ENCODE data around the gene LILRB5.
"Not testable (repeated sequence)": the region's sequence is repeated elsewhere in the genome, so short reads cannot be mapped to it uniquely, and the experiment has no call there.

Gene LILRB5

DNA sequence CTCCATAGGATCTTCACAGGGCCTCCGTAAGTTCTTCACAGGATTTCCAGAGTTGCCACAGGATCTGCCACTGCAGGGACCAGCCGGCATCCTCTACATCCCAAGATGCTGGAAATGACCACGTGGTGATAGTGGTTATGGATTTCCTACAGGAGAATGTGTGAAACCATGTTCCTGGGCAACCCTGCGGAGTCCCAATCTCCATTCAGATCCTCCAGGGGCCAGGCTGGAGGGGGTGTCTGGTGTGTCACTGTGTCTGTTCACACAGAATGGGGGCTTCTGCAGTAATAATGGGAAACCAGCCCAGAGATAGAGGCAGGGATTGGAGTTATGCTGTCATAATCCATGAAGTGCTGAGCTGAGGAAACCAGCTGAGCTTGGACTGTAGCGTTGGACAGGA, 23.1 kb downstream of the LILRB5 start:
- no peak for DNase-seq
- no peaks in the 10 kb centered on the region for H3K4me1 ChIP-seq
- intact Hi-C loops (cut with DNase I; ENCODE audit: low total_unique reads), result loop anchor here (5.0 kb wide), 1 partner anchor 67 kb away; no protein-coding TSS in a partner anchor

DNA sequence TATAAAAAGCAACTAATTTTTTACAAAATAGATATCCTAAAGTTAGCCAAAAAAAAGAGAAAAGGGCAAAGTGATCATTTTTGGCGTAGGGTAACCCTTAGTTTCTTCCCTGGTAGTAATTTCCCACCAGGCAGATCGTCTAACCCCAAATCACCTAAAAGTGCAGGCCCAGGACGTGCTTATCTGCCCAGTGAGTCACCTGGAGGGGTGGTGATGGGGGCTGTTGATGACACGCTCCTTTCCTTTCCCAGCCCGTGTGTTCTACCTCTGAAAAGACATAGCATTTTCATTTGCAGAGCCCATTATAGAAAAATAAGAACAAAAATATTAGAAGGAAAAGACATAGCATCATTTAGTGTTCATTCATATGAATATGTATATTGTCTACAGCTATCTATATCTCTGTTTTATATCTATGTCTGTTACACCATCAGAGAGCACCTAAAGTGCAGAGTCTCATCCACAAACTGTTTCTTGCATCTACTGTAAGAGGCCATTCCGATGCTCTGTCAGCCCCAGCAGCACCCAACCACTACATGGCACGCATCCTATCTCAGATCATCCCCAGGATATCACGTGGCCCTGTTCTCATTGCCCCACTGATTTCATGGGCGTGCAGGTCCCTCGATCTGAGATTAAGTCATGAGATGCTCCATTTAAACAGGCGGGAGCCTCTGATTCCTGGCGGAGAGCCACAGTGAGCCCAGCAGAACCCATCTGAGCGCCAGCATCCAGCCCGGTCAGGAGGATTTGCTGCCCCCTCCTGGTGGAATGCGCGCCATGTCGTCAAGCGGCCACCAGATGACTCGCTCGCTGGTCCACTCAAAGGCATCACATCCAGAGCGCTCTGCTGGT, 25.8 kb downstream of the LILRB5 start:
- peak; percentile 80 to 84 for TF ChIP-seq CTCF (IDR thresholded peaks at IDR 0.05)
- Histone ChIP-seq H3K4me1 (no peaks in the 10 kb centered on the region), H3K4me3 (no peak overlapping the region), H3K27ac (no peak overlapping the region), H3K36me3 (no peaks in the 10 kb centered on the region), H3K27me3 (peaks cover 0 to 22% of the 10 kb centered on the region in 2 donors), H3K9me3 (no peaks in the 10 kb centered on the region)
- peak; percentile 78 to 86 for DNase-seq
- intact Hi-C loops (cut with DNase I; ENCODE audit: low total_unique reads), result loop anchor here (5.0 kb wide), 1 partner anchor 64 kb away; no protein-coding TSS in a partner anchor

More for the DNA sequence above, 23.1 kb downstream of the LILRB5 start:
- Histone ChIP-seq H3K9me3 (no peaks in the 10 kb centered on the region), H3K4me3 (no peak overlapping the region), H3K36me3 (no peaks in the 10 kb centered on the region), H3K27ac (no peak overlapping the region), H3K27me3 (peaks cover 0 to 22% of the 10 kb centered on the region in 2 donors)
- no peak for TF ChIP-seq CTCF (IDR thresholded peaks at IDR 0.05)

DNA sequence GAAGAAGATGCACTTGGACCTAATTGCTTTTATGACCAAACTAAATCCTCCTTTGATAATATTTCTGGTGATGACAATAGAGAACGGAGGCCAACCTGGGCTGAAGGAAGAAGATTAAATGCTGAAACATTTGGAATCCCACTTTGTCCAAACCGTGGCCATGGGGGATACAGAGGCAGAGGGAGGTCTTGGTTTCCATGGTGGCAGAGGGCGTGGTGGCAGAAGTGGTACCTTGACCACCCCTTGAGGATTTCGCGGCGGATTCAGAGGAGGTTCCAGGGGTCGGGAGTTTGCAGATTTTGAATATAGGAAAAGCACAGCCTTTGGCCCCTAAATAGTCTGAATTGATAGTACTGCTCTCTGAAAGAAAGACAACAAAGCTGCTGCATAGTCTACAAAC, 27.0 kb downstream of the LILRB5 start:
- Histone ChIP-seq H3K4me3 (no peak overlapping the region), H3K9me3 (no peaks in the 10 kb centered on the region), H3K27me3 (peaks cover 0 to 22% of the 10 kb centered on the region in 2 donors), H3K27ac (no peak overlapping the region), H3K4me1 (no peaks in the 10 kb centered on the region), H3K36me3 (no peaks in the 10 kb centered on the region)
- TF ChIP-seq CTCF (IDR thresholded peaks at IDR 0.05), result no peak
- intact Hi-C loops (cut with DNase I; ENCODE audit: low total_unique reads), result loop anchor here (5.0 kb wide), 1 partner anchor 63 kb away; no protein-coding TSS in a partner anchor
- no peak for DNase-seq

DNA sequence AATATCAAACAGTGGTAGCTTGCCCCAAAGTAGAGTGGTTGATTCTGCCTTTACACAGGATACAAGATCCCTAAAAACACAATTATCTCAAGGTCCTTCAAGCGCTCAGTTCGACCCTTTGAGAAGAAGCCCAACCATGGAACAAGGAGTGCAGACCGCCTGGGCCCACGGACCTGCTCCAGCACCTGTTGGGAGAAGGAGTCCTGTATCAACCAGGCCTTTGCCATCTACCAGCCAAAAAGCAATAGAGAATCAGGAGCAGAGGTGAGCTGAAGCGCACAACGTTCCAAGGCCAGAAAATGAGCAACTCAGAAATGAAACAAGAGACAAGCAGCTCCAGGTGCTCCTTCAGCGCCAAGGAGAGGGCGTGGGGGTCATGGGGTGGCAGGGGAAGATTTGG, 27.9 kb downstream of the LILRB5 start:
- intact Hi-C loops (cut with DNase I; ENCODE audit: low total_unique reads), result no loop called here
- H3K4me1 ChIP-seq, result no peaks in the 10 kb centered on the region
- H3K27me3 ChIP-seq, result peaks cover 0 to 18% of the 10 kb centered on the region in 2 donors
- DNase-seq, result no peak
- no peak overlapping the region for H3K27ac ChIP-seq
- H3K4me3 ChIP-seq, result no peak overlapping the region
- no peaks in the 10 kb centered on the region for H3K36me3 ChIP-seq
- TF ChIP-seq CTCF (IDR thresholded peaks at IDR 0.05), result no peak
- no peaks in the 10 kb centered on the region for H3K9me3 ChIP-seq

DNA sequence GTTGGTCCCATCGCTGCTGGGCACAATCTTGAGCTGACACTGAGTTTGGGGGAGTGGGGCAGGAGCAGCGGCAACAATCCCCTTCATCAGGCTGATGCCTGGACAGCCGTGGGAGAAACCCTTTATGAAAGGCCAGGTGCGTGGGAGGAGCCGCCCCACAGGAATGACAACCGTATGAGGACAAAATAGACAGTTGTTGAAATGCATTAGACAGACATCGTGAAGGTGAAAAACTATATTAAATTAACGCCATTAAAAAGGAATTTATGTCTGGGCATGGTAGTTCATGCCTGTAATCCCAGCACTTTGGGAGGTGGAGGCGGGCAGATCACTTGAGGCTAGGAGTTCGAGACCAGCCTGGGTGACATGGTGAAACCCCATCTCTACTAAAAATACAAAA, 32.5 kb downstream of the LILRB5 start:
- H3K4me1 ChIP-seq; intact Hi-C loops (cut with DNase I; ENCODE audit: low total_unique reads); DNase-seq; H3K9me3 ChIP-seq; H3K27ac ChIP-seq; H3K36me3 ChIP-seq; H3K4me3 ChIP-seq: not testable (repeated sequence)
- peaks cover 0 to 28% of the 10 kb centered on the region in 2 donors for H3K27me3 ChIP-seq

DNA sequence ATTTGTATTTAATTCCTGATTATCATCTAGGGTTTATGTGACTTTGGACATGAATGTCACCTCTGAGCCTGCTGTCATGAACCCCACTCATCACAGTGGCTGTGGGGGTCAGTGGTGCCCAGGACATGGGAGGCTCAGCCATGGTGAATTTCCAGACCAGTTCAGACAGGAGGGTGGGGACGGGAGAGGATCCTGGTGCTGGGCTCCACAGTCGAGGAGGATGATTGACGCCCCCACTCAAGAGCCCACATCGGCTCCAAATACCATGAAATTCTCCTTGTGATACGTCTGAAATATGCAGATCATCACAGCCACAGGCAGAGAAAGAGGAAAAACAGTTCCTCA, 33.2 kb downstream of the LILRB5 start:
- peaks cover 0 to 34% of the 10 kb centered on the region in 2 donors for H3K27me3 ChIP-seq
- H3K4me3 ChIP-seq; H3K9me3 ChIP-seq; intact Hi-C loops (cut with DNase I; ENCODE audit: low total_unique reads); DNase-seq; H3K27ac ChIP-seq; H3K4me1 ChIP-seq; H3K36me3 ChIP-seq: not testable (repeated sequence)

GRCh38 chr19:54223277-54223936, 33.7 kb downstream of the LILRB5 start:
- H3K4me1 ChIP-seq; DNase-seq; intact Hi-C loops (cut with DNase I; ENCODE audit: low total_unique reads); H3K9me3 ChIP-seq; H3K4me3 ChIP-seq; H3K27ac ChIP-seq; H3K36me3 ChIP-seq: not testable (repeated sequence)
- H3K27me3 ChIP-seq, result peaks cover 0 to 34% of the 10 kb centered on the region in 2 donors

- peaks cover 0 to 11% (median 0%) of the 10 kb centered on the region in 3 donors for H3K36me3 ChIP-seq
- H3K4me1 ChIP-seq; H3K27ac ChIP-seq; intact Hi-C loops (cut with DNase I; ENCODE audit: low total_unique reads); DNase-seq; H3K9me3 ChIP-seq: not testable (repeated sequence)
- peak within 1 kb of the TSS; percentile 4 to 10 for H3K4me3 ChIP-seq
- H3K27me3 ChIP-seq, result peaks cover 0 to 34% of the 10 kb centered on the region in 2 donors
Observed at GRCh38 chr19:54222474-54223276, 34.4 kb downstream of the LILRB5 start, which contains the start of gene LILRB3. Gene LILRB3, minus strand, starts transcription at chr19:54223007. Its CDS starts 31 bp downstream, at chr19:54222976.

- H3K27ac ChIP-seq; DNase-seq; H3K4me1 ChIP-seq; H3K4me3 ChIP-seq; H3K9me3 ChIP-seq; intact Hi-C loops (cut with DNase I; ENCODE audit: low total_unique reads): not testable (repeated sequence)
- Histone ChIP-seq H3K36me3 (peaks cover 0 to 12% (median 0%) of the 10 kb centered on the region in 3 donors), H3K27me3 (peaks cover 0 to 34% of the 10 kb centered on the region in 2 donors)
Observed at GRCh38 chr19:54221947-54222346, 35.1 kb downstream of the LILRB5 start.

All from tibial artery (tissue), 4 donors.